Retinal pigment epithelial cell (primary cell): Measurements from ENCODE around the gene CFAP46.
"Not testable (repeated sequence)": the region's sequence is repeated elsewhere in the genome, so short reads cannot be mapped to it uniquely, and the experiment has no call there.

ENCODE experiments used
- DNase-seq: peaks from one replicate; pipeline ENCODE4 v3.0.0-alpha.2; 2010; ENCODE audit warnings: low read depth
- H3K4me3 ChIP-seq: 2 replicates; pipeline ENCODE4 v1.5.1; 2011; ENCODE audit warnings: mild to moderate bottlenecking, low read length, control low read depth, moderate library complexity
- TF ChIP-seq, protein P1 (sequence below): conservative IDR thresholded peaks from 2 replicates; pipeline ENCODE4 v1.5.1; 2011; ENCODE audit warnings: low read depth, low read length, control low read depth, inconsistent platforms

Gene CFAP46

DNA sequence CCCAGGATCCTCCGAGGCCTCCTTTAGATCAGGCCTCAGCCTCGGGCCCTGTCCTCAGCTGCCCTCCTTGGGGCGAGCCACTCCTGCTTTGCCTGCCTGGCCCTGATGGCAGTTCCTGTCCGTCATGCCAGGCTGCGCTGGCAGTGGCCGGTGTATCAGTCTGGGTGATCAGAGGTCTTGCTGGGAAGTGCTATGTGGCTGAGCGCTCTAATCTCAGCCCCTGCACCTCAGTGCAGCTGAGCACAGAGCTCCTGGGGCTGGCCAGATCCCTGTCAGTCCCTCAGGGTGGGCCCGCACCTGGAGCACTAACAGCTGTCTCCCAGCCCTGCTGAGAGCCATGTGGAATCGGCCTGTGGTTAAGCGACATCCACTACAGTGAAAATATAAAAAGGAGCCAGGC, 14.8 kb upstream of the CFAP46 start:
- TF ChIP-seq, protein P1, sequence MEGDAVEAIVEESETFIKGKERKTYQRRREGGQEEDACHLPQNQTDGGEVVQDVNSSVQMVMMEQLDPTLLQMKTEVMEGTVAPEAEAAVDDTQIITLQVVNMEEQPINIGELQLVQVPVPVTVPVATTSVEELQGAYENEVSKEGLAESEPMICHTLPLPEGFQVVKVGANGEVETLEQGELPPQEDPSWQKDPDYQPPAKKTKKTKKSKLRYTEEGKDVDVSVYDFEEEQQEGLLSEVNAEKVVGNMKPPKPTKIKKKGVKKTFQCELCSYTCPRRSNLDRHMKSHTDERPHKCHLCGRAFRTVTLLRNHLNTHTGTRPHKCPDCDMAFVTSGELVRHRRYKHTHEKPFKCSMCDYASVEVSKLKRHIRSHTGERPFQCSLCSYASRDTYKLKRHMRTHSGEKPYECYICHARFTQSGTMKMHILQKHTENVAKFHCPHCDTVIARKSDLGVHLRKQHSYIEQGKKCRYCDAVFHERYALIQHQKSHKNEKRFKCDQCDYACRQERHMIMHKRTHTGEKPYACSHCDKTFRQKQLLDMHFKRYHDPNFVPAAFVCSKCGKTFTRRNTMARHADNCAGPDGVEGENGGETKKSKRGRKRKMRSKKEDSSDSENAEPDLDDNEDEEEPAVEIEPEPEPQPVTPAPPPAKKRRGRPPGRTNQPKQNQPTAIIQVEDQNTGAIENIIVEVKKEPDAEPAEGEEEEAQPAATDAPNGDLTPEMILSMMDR = no peak
- DNase-seq = no peak
- no peak overlapping the region for H3K4me3 ChIP-seq

DNA sequence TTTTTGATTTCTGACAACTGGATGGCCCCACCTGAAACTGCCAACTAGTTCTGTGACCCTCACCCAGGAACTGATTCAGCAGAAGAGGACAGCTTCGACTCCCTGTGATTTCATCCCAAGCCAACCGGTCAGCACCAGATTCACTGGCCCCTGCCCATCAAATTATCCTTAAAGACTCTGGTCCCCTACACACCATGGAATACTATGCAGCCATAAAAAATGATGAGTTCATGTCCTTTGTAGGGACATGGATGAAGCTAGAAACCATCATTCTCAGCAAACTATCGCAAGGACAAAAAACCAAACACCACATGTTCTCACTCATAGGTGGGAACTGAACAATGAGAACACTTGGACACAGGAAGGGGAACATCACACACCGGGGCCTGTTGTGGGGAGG, 13.9 kb upstream of the CFAP46 start:
- not testable (repeated sequence) for H3K4me3 ChIP-seq, DNase-seq

- no peak overlapping the region for H3K4me3 ChIP-seq
- TF ChIP-seq, protein P1 = no peak
- DNase-seq = no peak
Measured at GRCh38 chr10:132955479-132955878, 13.1 kb upstream of the CFAP46 start.

DNA sequence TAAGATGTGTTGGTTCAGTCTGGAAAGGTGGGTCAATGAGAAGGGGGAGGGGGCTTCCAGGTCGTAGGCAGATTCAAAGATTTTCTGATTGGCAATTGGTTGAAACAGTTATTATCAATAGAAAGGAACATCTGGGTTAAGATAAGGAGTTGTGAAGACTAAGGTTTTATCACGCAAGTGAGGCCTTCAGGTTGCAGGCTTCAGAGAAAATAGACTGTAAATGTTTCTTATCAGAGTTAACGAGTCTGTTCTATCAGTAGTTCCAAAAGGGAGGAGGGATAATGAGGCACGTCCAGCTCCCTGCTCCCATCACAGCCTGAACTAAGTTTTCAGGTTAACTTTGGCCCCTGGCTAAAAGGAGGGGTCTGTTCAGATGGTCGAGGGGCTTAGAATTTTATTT, 11.1 kb upstream of the CFAP46 start:
- TF ChIP-seq, protein P1 = no peak
- DNase-seq = no peak
- H3K4me3 ChIP-seq = no peak overlapping the region

- no peak for DNase-seq
- H3K4me3 ChIP-seq = no peak overlapping the region
- TF ChIP-seq, protein P1 = no peak
Measured at GRCh38 chr10:132951926-132952325, 9.6 kb upstream of the CFAP46 start.

DNA sequence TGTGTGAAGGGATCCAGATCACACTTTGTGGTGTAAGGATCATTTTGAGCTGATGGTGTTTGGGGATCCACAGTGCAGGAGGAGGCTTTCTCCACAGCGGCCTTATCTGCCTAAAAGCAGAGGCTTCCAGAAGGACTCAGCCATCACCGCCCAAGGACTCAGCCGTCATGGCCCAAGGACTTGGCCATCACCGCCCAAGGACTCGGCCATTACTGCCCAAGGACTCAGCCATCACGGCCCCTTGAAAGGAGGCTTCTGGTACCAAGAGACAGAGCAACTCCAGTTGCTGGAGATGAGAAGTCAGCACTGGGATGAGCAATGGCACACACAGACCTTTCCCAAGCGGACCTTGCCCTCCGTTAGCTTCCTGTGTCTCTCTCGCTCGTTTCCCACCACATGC, 6.0 kb upstream of the CFAP46 start:
- no peak overlapping the region for H3K4me3 ChIP-seq
- DNase-seq = no peak
- TF ChIP-seq, protein P1 = no peak

- TF ChIP-seq, protein P1 = no peak
- no peak overlapping the region for H3K4me3 ChIP-seq
- no peak for DNase-seq
Measured at GRCh38 chr10:132947843-132948242, 5.5 kb upstream of the CFAP46 start.
